SKM-1 treated with dmso at 0.1 percent for 144 hours (cell line): Measurements from ENCODE around the gene SEPTIN5.

Experiments used
- DNase-seq: peaks from one replicate; lab custom pipeline; 2025; ENCODE audit not compliant: unreplicated experiment; lab: John Stamatoyannopoulos, UW

Gene SEPTIN5

DNA sequence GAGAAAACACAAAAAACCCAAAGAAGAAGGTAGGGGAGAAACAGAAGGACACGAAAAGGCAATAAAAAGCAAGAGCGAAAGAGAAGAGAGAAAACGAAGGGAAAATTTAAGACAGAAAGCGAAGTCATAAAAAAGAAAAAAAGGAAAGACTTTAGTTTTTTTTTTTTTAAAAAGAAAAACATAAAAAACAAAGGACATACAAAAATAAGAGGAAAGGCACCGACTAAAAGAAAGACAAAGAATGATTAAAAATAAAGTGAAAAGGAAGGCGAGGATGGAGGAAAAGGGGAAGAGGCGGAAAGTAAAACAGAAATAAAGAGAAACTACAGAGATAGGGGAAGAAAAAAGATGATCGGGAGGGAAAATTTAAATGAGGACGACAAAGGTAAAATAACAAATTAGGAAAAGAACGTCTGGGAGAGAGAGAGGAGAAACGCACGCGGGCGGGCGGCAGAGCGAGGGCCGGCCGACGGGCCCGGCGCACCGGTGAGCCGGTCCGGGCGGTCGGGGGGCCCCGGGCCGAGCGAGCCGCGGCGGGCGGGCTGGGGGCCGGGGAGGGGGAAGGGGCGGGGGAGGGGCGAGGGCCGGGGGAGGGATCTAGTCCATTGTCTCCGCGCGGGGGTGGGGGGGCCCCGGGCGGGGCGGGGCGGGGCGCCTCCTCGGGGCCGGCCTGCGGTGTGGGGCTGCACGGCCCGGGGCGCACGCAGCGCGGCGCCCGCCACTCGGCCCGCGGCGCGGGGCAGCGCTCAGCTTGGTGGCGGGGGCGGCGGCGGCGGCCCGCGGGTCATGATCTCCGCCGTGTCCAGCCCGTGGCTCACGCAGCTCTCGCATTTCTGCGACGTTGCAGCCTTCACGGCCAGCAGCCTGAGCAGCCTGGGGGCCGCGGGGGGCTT, 46.0 kb downstream of the SEPTIN5 start, which contains the start of gene TBX1:
Gene TBX1, plus strand, starts transcription at position 721 of the 893 bp plus-strand sequence. Its CDS starts 66 bp downstream, at position 787.
- peak; percentile 24 for DNase-seq

DNA sequence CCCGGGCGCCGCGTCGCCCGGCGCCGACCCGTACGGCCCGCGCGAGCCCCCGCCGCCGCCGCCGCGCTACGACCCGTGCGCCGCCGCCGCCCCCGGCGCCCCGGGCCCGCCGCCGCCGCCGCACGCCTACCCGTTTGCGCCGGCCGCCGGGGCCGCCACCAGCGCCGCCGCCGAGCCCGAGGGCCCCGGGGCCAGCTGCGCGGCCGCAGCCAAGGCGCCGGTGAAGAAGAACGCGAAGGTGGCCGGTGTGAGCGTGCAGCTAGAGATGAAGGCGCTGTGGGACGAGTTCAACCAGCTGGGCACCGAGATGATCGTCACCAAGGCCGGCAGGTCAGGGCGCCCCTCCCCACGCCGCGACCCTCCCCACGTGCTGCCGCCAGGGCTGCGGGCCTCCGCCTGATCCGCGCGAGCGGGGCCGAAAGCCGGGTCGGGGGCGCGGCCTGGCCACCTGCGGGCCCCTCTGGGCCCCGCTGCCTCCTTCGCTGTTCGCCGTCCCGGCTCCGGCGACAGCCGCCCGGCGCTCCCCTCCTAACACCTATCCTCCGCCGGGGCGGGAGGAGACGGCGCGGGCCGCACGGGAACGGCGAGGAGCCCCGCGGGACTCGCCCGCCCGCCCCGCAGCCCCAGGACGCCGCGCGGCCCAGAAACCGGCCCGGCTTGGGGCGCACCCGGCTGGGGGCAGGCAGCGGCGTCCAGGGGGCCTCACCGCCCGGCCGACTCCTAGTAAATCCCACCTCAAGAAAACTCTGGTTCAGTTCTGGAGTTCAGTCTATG, 46.8 kb downstream of the SEPTIN5 start:
- DNase-seq = no peak

GRCh38 chr22:19761725-19762567, 47.6 kb downstream of the SEPTIN5 start:
- peak; percentile 27 for DNase-seq

DNA sequence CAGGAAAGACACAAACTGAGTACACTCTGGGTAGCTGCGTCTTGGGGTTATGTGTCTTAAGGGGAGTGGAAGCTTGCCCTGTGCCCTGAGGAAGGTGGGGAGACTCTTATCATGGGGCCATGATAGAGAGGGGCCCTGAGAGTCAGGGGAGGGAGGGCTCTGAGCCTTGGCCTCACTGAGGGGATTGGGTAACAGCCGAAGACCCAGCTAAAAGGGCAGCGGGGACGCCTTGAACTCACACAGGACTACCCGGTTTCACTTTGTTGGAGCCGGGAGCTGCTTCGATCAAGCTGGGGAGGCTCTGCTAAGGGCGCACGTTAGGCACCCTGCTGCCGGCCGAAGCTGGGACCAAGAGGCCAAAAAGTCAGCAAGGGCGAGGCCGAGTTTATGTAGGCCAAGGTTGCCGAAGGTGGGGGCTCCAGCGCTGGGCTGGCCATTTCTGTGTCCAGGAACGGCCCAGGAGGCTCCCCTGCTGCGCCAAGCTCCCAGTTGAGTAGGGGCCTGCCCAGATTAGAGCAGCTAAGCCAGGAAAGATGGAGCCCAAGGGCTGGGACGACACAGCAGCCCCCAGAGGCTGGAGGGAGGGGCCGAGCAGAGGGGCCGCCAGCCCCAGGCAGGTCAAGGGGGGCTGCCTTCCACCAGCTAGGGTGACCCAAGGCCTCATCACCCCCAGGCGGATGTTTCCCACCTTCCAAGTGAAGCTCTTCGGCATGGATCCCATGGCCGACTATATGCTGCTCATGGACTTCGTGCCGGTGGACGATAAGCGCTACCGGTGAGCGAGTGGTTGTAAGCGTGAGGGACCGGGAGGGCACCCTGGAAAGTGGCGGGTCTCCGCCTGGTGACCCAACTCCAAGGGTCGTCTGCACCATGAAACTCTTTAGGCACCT, 48.5 kb downstream of the SEPTIN5 start:
- no peak for DNase-seq

GRCh38 chr22:19763458-19764298, 49.4 kb downstream of the SEPTIN5 start:
- no peak for DNase-seq

GRCh38 chr22:19764299-19764593, 49.9 kb downstream of the SEPTIN5 start:
- DNase-seq = no peak

GRCh38 chr22:19764636-19765476, 50.6 kb downstream of the SEPTIN5 start:
- no peak for DNase-seq

- no peak for DNase-seq
Measured at GRCh38 chr22:19765477-19766239, 51.4 kb downstream of the SEPTIN5 start.

GRCh38 chr22:19766240-19766510, 51.9 kb downstream of the SEPTIN5 start:
- DNase-seq = no peak

DNA sequence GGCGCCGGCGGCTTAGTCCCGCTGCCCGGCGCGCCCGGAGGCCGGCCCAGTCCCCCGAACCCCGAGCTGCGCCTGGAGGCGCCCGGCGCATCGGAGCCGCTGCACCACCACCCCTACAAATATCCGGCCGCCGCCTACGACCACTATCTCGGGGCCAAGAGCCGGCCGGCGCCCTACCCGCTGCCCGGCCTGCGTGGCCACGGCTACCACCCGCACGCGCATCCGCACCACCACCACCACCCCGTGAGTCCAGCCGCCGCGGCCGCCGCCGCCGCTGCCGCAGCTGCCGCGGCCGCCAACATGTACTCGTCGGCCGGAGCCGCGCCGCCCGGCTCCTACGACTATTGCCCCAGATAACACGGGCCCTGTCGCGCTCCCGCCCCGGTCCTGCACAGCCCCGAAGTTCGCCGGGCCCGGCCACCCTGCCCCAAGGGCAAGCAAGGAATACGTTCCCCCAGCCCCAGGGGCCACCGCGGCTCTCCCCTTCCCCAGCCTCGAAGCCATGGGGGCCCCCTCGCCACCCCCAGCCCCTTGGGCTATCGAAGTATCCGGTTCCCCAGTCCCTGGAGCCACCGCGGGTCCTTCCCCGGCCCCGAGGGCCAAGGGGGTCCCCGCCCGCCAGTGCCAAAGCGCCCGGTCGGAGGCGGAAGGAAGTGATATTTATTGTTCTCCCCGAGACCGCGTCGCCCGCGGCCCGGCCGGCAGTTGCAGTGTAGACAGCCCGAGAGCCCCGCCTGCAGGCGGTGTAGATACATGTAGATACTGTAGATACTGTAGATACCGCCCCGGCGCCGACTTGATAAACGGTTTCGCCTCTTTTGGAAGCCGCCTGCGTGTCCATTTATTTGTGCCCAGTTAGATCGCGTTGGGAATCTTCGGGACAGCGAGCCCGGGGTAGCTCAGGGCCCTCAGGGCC, 52.5 kb downstream of the SEPTIN5 start:
- DNase-seq = no peak

DNA sequence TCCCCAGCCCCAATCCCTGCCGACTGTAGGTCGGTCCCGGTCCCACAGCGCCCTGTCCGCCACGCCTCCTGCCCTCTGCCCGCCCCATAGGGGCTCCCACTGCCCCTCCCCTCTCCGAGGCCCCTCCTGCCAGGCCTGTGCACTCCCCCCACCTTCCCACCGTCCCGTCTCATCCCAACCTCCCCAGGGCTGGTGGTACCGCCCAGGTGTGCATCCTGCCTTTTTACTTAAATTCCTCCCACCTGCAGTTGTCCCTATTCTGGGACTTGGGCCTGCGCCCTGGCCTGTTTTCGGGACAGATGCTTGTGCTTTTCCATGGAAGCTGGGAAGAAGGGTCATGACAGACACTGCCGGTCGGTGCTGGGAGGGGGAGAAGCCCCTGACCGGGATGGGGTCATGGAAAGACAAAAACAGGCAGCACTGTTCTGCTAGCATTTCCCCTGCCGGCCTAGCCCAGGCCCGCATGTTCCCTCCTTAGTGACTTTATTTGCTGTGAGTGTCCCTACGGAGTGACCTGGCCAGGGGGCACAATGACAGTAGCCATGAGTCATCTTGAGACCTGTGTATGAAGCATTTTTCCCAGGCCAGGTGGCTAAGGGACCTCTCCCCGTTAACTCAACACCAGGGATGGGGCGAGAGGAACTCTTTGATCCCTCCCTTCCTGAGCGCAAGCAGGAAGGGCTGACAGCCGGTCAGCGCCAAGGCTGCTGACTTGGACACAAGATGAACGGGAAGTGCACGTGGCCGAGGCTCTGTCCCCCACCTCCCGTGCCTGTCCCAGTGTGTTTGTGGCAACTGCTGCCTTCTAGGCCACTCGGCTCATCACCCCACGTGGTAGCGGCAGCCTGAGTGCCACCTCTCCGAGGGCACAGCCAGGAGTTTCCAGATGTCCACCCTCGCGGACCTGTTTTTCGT, 53.4 kb downstream of the SEPTIN5 start:
- no peak for DNase-seq

- no peak for DNase-seq
Measured at GRCh38 chr22:19769393-19769715, 55.1 kb downstream of the SEPTIN5 start.

GRCh38 chr22:19770349-19771220, 56.3 kb downstream of the SEPTIN5 start:
- DNase-seq = no peak

DNA sequence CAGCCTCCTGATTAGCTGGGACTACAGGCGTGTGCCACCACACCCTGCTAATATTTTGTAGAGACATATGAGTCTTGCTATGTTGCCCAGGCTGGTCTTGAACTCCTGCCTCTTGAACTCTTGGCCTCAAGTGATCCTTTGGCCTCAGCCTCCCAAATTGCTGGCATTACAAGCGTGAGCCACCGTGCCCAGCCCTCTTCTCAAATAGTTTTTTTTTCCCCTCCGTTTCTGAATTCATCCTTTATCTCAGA, 58.0 kb downstream of the SEPTIN5 start:
- DNase-seq = no peak
